Measurements from ENCODE around the gene CHST1. TPM values are rescaled to one million over a fixed set of nuclear protein-coding genes. Genes with fewer than 3 reads are reported as not detected.
A peak's percentile ranks its signal among the peaks of the same experiment; 100 is the strongest.

CHST1 gene
- total RNA-seq, 1 donor, result 1.1 TPM

GRCh38 chr11:45673441-45673840 is 8.0 kb upstream of the CHST1 start:
- Histone ChIP-seq H2AFZ (ENCODE audit: low read length) (no peak overlapping the region), H3K27ac (ENCODE audit: low read depth, low read length) (no peak overlapping the region), H3K79me2 (ENCODE audit: insufficient read depth, low read length) (no peaks in the 10 kb centered on the region), H3K4me2 (ENCODE audit: insufficient read depth, low read length) (no peak overlapping the region), H3K36me3 (ENCODE audit: insufficient read depth, low read length) (no peaks in the 10 kb centered on the region), H4K20me1 (ENCODE audit: insufficient read depth, low read length) (peaks cover 2% of the 10 kb centered on the region), H3K9me3 (ENCODE audit: low read depth, low read length) (no peaks in the 10 kb centered on the region), H3K27me3 (ENCODE audit: insufficient read depth, low read length) (peaks cover 7% of the 10 kb centered on the region), H3K4me1 (ENCODE audit: insufficient read depth, low read length) (no peaks in the 10 kb centered on the region), H3K4me3 (ENCODE audit: insufficient read depth, low read length) (no peak overlapping the region)
- TF ChIP-seq, protein P1, sequence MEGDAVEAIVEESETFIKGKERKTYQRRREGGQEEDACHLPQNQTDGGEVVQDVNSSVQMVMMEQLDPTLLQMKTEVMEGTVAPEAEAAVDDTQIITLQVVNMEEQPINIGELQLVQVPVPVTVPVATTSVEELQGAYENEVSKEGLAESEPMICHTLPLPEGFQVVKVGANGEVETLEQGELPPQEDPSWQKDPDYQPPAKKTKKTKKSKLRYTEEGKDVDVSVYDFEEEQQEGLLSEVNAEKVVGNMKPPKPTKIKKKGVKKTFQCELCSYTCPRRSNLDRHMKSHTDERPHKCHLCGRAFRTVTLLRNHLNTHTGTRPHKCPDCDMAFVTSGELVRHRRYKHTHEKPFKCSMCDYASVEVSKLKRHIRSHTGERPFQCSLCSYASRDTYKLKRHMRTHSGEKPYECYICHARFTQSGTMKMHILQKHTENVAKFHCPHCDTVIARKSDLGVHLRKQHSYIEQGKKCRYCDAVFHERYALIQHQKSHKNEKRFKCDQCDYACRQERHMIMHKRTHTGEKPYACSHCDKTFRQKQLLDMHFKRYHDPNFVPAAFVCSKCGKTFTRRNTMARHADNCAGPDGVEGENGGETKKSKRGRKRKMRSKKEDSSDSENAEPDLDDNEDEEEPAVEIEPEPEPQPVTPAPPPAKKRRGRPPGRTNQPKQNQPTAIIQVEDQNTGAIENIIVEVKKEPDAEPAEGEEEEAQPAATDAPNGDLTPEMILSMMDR (IDR thresholded peaks at IDR 0.05; ENCODE audit: extremely low read depth, low read depth, low read length), result no peak
- DNase-seq (ENCODE audit: insufficient read length, low spot score, missing footprints), result no peak

- DNase-seq (ENCODE audit: insufficient read length, low spot score, missing footprints), result peak; percentile 30
- Histone ChIP-seq H2AFZ (ENCODE audit: low read length) (no peak overlapping the region), H4K20me1 (ENCODE audit: insufficient read depth, low read length) (peaks cover 2% of the 10 kb centered on the region), H3K27ac (ENCODE audit: low read depth, low read length) (no peak overlapping the region), H3K36me3 (ENCODE audit: insufficient read depth, low read length) (no peaks in the 10 kb centered on the region), H3K9me3 (ENCODE audit: low read depth, low read length) (no peaks in the 10 kb centered on the region), H3K79me2 (ENCODE audit: insufficient read depth, low read length) (no peaks in the 10 kb centered on the region), H3K27me3 (ENCODE audit: insufficient read depth, low read length) (peaks cover 16% of the 10 kb centered on the region), H3K4me1 (ENCODE audit: insufficient read depth, low read length) (no peaks in the 10 kb centered on the region), H3K4me2 (ENCODE audit: insufficient read depth, low read length) (no peak overlapping the region), H3K4me3 (ENCODE audit: insufficient read depth, low read length) (no peak overlapping the region)
- TF ChIP-seq, protein P1 (IDR thresholded peaks at IDR 0.05; ENCODE audit: extremely low read depth, low read depth, low read length), result no peak
These were observed 7.2 kb upstream of the CHST1 start for GRCh38 chr11:45672593-45672992.

DNA sequence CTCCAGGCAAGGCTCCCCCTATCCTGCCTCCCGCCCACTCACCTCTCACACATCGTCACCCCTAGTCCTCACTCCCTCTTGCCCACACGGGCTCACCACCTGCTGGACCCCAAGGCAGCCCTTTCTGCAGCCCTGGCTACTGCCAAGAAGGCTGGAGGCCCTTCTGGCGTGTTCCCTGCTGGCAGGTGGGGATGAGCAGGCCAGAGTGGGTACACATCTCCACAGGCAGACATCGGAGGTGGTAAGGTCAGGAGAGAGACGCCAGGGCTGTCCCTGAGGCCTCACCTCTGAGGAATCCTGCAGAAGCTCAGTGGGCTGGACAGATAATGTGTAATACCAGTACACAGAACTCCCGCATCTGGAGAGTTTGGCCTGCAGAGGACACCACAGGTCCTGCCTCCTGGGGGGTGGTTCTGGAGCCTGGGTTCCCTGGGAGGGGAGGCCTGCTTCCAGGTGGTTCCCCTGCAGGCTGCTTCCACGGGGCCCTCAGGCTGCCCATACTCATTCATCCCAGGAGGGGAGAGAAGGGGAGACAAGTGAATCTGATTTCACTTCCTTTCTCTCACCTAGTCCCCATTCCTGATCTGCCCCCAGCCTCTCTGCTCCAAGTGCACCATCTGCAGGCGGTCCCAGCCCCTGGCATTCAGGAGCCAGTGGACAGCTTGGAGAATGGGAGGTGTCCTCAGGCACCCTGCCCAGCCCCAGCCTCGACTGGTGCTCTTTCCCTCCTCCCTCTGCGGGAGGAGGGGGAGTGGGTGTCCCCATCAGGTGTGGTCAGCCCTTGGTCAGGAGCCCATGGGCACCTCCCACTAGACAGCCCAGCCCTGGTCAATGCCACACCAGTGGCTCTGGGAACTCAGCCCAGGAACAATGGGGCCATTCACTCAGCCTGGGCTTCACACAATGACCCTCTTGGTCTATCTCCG is 6.1 kb upstream of the CHST1 start:
- DNase-seq (ENCODE audit: insufficient read length, low spot score, missing footprints), result peak; percentile 35
- Histone ChIP-seq H2AFZ (ENCODE audit: low read length) (no peak overlapping the region), H3K27me3 (ENCODE audit: insufficient read depth, low read length) (peaks cover 24% of the 10 kb centered on the region), H3K4me1 (ENCODE audit: insufficient read depth, low read length) (no peaks in the 10 kb centered on the region), H3K27ac (ENCODE audit: low read depth, low read length) (no peak overlapping the region), H3K4me2 (ENCODE audit: insufficient read depth, low read length) (no peak overlapping the region), H3K79me2 (ENCODE audit: insufficient read depth, low read length) (no peaks in the 10 kb centered on the region), H4K20me1 (ENCODE audit: insufficient read depth, low read length) (peaks cover 2% of the 10 kb centered on the region), H3K36me3 (ENCODE audit: insufficient read depth, low read length) (no peaks in the 10 kb centered on the region), H3K9me3 (ENCODE audit: low read depth, low read length) (no peaks in the 10 kb centered on the region), H3K4me3 (ENCODE audit: insufficient read depth, low read length) (no peak overlapping the region)
- TF ChIP-seq, protein P1 (IDR thresholded peaks at IDR 0.05; ENCODE audit: extremely low read depth, low read depth, low read length), result peak; percentile 6

GRCh38 chr11:45670386-45671135 is 5.1 kb upstream of the CHST1 start:
- Histone ChIP-seq H4K20me1 (ENCODE audit: insufficient read depth, low read length) (peaks cover 2% of the 10 kb centered on the region), H3K27me3 (ENCODE audit: insufficient read depth, low read length) (peaks cover 32% of the 10 kb centered on the region), H2AFZ (ENCODE audit: low read length) (no peak overlapping the region), H3K36me3 (ENCODE audit: insufficient read depth, low read length) (no peaks in the 10 kb centered on the region), H3K9me3 (ENCODE audit: low read depth, low read length) (no peaks in the 10 kb centered on the region), H3K4me3 (ENCODE audit: insufficient read depth, low read length) (no peak overlapping the region), H3K79me2 (ENCODE audit: insufficient read depth, low read length) (no peaks in the 10 kb centered on the region), H3K4me2 (ENCODE audit: insufficient read depth, low read length) (no peak overlapping the region), H3K27ac (ENCODE audit: low read depth, low read length) (no peak overlapping the region), H3K4me1 (ENCODE audit: insufficient read depth, low read length) (no peaks in the 10 kb centered on the region)
- TF ChIP-seq, protein P1 (IDR thresholded peaks at IDR 0.05; ENCODE audit: extremely low read depth, low read depth, low read length), result no peak
- peak; percentile 62 for DNase-seq (ENCODE audit: insufficient read length, low spot score, missing footprints)
